ENCODE results near the gene ARHGAP8.
"Not testable (repeated sequence)": the region's sequence is repeated elsewhere in the genome, so short reads cannot be mapped to it uniquely, and the experiment has no call there.

Gene ARHGAP8

GRCh38 chr22:44739666-44740065 lies 12.7 kb upstream of the ARHGAP8 start:
- not testable (repeated sequence) for DNase-seq (ENCODE audit: low spot score)

- DNase-seq (ENCODE audit: low spot score): no peak
These were observed 12.1 kb upstream of the ARHGAP8 start for GRCh38 chr22:44740307-44740706.

- no peak for DNase-seq (ENCODE audit: low spot score)
These were observed 10.4 kb upstream of the ARHGAP8 start for GRCh38 chr22:44741929-44742328.

GRCh38 chr22:44743247-44743646 lies 9.1 kb upstream of the ARHGAP8 start:
- DNase-seq (ENCODE audit: low spot score): no peak

- no peak for DNase-seq (ENCODE audit: low spot score)
These were observed 8.6 kb upstream of the ARHGAP8 start for GRCh38 chr22:44743804-44744211.

- no peak for DNase-seq (ENCODE audit: low spot score)
These were observed 6.3 kb upstream of the ARHGAP8 start for GRCh38 chr22:44745853-44746789.

GRCh38 chr22:44747784-44748127 lies 4.6 kb upstream of the ARHGAP8 start:
- DNase-seq (ENCODE audit: low spot score): not testable (repeated sequence)

GRCh38 chr22:44748524-44748923 lies 3.9 kb upstream of the ARHGAP8 start:
- no peak for DNase-seq (ENCODE audit: low spot score)

GRCh38 chr22:44750481-44750880 lies 1.9 kb upstream of the ARHGAP8 start:
- no peak for DNase-seq (ENCODE audit: low spot score)

GRCh38 chr22:44753189-44754042 lies 1.0 kb downstream of the ARHGAP8 start:
- DNase-seq (ENCODE audit: low spot score): no peak

GRCh38 chr22:44754998-44755397 lies 2.6 kb downstream of the ARHGAP8 start:
- no peak for DNase-seq (ENCODE audit: low spot score)

GRCh38 chr22:44755417-44755816 lies 3.0 kb downstream of the ARHGAP8 start:
- no peak for DNase-seq (ENCODE audit: low spot score)

GRCh38 chr22:44755956-44756361 lies 3.6 kb downstream of the ARHGAP8 start:
- no peak for DNase-seq (ENCODE audit: low spot score)

- peak; percentile 44 for DNase-seq (ENCODE audit: low spot score)
These were observed 6.1 kb downstream of the ARHGAP8 start for GRCh38 chr22:44758344-44758973.

- no peak for DNase-seq (ENCODE audit: low spot score)
These were observed 6.6 kb downstream of the ARHGAP8 start for GRCh38 chr22:44759001-44759400.

- DNase-seq (ENCODE audit: low spot score): no peak
These were observed 7.3 kb downstream of the ARHGAP8 start for GRCh38 chr22:44759430-44760310.

GRCh38 chr22:44760476-44760875 lies 8.1 kb downstream of the ARHGAP8 start:
- DNase-seq (ENCODE audit: low spot score): no peak

- DNase-seq (ENCODE audit: low spot score): no peak
These were observed 8.7 kb downstream of the ARHGAP8 start for GRCh38 chr22:44761025-44761424.

GRCh38 chr22:44764373-44764772 lies 12.0 kb downstream of the ARHGAP8 start:
- DNase-seq (ENCODE audit: low spot score): no peak

GRCh38 chr22:44764974-44765373 lies 12.6 kb downstream of the ARHGAP8 start:
- no peak for DNase-seq (ENCODE audit: low spot score)

- no peak for DNase-seq (ENCODE audit: low spot score)
These were observed 13.4 kb downstream of the ARHGAP8 start for GRCh38 chr22:44765571-44766285.

Measured in GM03348 (cell line).